ENCODE data around the gene TSGA10. TPM values are rescaled to one million over a fixed set of nuclear protein-coding genes. Genes with fewer than 3 reads are reported as not detected.

Gene TSGA10
- total and polyA plus RNA-seq, 2 donors (not counting 3 experiments of a cell fraction or from before 2014, with no cell fraction given): 0.12 to 2.7 TPM

GRCh38 chr2:99101697-99102096 lies 53.0 kb downstream of the TSGA10 start:
- H3K4me2 ChIP-seq (ENCODE audit: insufficient read depth, low read length): no peak overlapping the region
- CTCF ChIA-PET: interaction anchor here (1.1 kb wide), 1 partner anchor 11 kb away, joined by 3 read pairs; no protein-coding TSS in a partner anchor
- intact Hi-C loops (cut with micrococcal nuclease) (no loop called here), dilution Hi-C loops (cut with MboI; ENCODE audit: extremely low pct_ligation_motif_present, low sequenced_read_pairs) (no loop called here)
- no peaks in the 10 kb centered on the region for H3K36me3 ChIP-seq (ENCODE audit: control insufficient read depth in 2 of 2, extremely low read depth in 1 of 2, insufficient read depth in 2 of 2, low read length in 2 of 2)
- no peaks in the 10 kb centered on the region for H3K9me1 ChIP-seq (replicated peaks; ENCODE audit: control insufficient read depth, extremely low read depth, insufficient read depth, low read length)
- H4K20me1 ChIP-seq (replicated peaks; ENCODE audit: control insufficient read depth, extremely low read depth, insufficient read depth, low read length): no peaks in the 10 kb centered on the region
- H3K27ac ChIP-seq (ENCODE audit: insufficient read depth, low read depth, low read length): no peak overlapping the region
- TF ChIP-seq EZH2 (IDR thresholded peaks at IDR 0.05; ENCODE audit: borderline replicate concordance, low read depth, low read length, severe bottlenecking): no peak
- TF ChIP-seq, protein P1, sequence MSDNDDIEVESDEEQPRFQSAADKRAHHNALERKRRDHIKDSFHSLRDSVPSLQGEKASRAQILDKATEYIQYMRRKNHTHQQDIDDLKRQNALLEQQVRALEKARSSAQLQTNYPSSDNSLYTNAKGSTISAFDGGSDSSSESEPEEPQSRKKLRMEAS (IDR thresholded peaks at IDR 0.05; ENCODE audit: insufficient read depth, insufficient read length): no peak
- no peak for TF ChIP-seq FOS (IDR thresholded peaks at IDR 0.05; ENCODE audit: borderline replicate concordance, insufficient read depth, low read length)
- TF ChIP-seq POLR2AphosphoS5 (IDR thresholded peaks at IDR 0.05; ENCODE audit: insufficient read depth, low read depth, low read length): no peak
- TF ChIP-seq GATA2 (IDR thresholded peaks at IDR 0.05; ENCODE audit: insufficient read depth, insufficient read length, low read depth, low read length): no peak
- TF ChIP-seq POLR2A (IDR thresholded peaks at IDR 0.05; ENCODE audit: low read depth, low read length): no peak
- TF ChIP-seq CTCF (IDR thresholded peaks at IDR 0.05; ENCODE audit: extremely low read depth in 1 of 2, insufficient read depth in 1 of 2, low read depth in 1 of 2, low read length in 2 of 2): no peak
- TF ChIP-seq MYC (IDR thresholded peaks at IDR 0.05; ENCODE audit: low read depth, low read length): no peak
- TF ChIP-seq JUN (IDR thresholded peaks at IDR 0.05; ENCODE audit: borderline replicate concordance, insufficient read depth, insufficient read length, low read depth): no peak
- H3K9ac ChIP-seq (replicated peaks; ENCODE audit: extremely low read depth, insufficient read depth, low read length): no peak overlapping the region
- no peak overlapping the region for H2AFZ ChIP-seq (ENCODE audit: low read depth, low read length)
- no TSS peak for BruUV-seq (replicated peaks)
- no peak overlapping the region for H3K4me3 ChIP-seq (replicated peaks in 1 of 3; ENCODE audit: insufficient read depth in 1 of 3, low read depth in 1 of 3, low read length in 3 of 3)
- no peak for DNase-seq (ENCODE audit: low read depth, low spot score)
- H3K79me2 ChIP-seq (ENCODE audit: control insufficient read depth, insufficient read depth, low read length): no peaks in the 10 kb centered on the region
- POLR2A ChIA-PET: no interaction called here
- H3K27me3 ChIP-seq (ENCODE audit: control insufficient read depth in 2 of 2, insufficient read depth in 2 of 2, low read length in 2 of 2): no peaks in the 10 kb centered on the region
- H3K9me3 ChIP-seq (replicated peaks; ENCODE audit: control insufficient read depth, insufficient read depth, low read length): no peaks in the 10 kb centered on the region
- no peaks in the 10 kb centered on the region for H3K4me1 ChIP-seq (ENCODE audit: control insufficient read depth, extremely low read depth, insufficient read depth, low read length)
- no peak for FAIRE-seq

Data from endothelial cell of umbilical vein (primary cell).